Glomerular endothelial cell (primary cell): ENCODE measurements around the gene RNU6-9. TPM values are rescaled to one million over a fixed set of nuclear protein-coding genes. Genes with fewer than 3 reads are reported as not detected.

Experiments used
- DNase-seq: peaks from one replicate; pipeline ENCODE4 v3.0.0-alpha.2; 2011; ENCODE audit warnings: low read depth, low spot score; ENCODE audit errors: extremely low read depth
- total RNA-seq: library from RNA; depleted of rRNA; stranded (reverse); fragments of >200 nt; gene quantifications from 2 replicates; pipeline ENCODE4 v1.2.3, GENCODE V29; 2015

The RNU6-9 gene
- total RNA-seq, 1 donor from 2014 or later = not detected

- DNase-seq = no peak
Observed at GRCh38 chr19:861141-861755, 32.0 kb upstream of the RNU6-9 start.

- no peak for DNase-seq
Observed at GRCh38 chr19:861756-862580, 31.3 kb upstream of the RNU6-9 start.

GRCh38 chr19:862581-863314 lies 30.5 kb upstream of the RNU6-9 start:
- no peak for DNase-seq

- no peak for DNase-seq
Observed at GRCh38 chr19:863315-863620, 30.0 kb upstream of the RNU6-9 start.

DNA sequence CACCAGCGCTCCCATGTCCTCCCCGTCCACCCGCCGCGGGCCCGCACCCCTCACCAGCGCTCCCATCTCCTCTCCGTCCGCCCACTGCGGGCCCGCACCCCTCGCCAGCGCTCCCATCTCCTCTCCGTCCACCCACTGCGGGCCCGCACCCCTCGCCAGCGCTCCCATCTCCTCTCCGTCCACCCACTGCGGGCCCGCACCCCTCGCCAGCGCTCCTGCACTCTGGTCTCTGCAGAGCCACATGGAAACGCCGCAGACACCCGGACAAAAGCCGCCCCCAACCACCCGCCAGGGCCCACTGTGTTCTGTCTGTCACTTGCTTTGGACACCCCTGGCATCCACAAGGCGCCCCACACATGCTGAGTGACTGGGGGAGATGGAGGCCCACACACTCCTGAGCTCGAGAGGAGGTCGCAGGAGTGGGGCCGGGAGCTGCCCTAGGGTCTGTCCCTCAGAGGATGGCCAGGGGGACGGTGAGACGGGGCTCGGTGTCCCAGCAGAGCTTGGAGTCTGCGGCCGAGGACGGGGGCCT lies 26.4 kb upstream of the RNU6-9 start:
- no peak for DNase-seq

GRCh38 chr19:867301-867793 lies 25.9 kb upstream of the RNU6-9 start:
- DNase-seq = no peak

GRCh38 chr19:867855-868457 lies 25.3 kb upstream of the RNU6-9 start:
- DNase-seq = no peak

GRCh38 chr19:868458-869244 lies 24.6 kb upstream of the RNU6-9 start:
- DNase-seq = no peak

GRCh38 chr19:869245-870177 lies 23.8 kb upstream of the RNU6-9 start:
- DNase-seq = peak; percentile 42

- DNase-seq = no peak
Observed at GRCh38 chr19:870314-870713, 23.0 kb upstream of the RNU6-9 start.

GRCh38 chr19:870963-871401 lies 22.3 kb upstream of the RNU6-9 start:
- no peak for DNase-seq

GRCh38 chr19:871446-872265 lies 21.6 kb upstream of the RNU6-9 start:
- DNase-seq = no peak

- DNase-seq = no peak
Observed at GRCh38 chr19:872266-872951, 20.9 kb upstream of the RNU6-9 start.

DNA sequence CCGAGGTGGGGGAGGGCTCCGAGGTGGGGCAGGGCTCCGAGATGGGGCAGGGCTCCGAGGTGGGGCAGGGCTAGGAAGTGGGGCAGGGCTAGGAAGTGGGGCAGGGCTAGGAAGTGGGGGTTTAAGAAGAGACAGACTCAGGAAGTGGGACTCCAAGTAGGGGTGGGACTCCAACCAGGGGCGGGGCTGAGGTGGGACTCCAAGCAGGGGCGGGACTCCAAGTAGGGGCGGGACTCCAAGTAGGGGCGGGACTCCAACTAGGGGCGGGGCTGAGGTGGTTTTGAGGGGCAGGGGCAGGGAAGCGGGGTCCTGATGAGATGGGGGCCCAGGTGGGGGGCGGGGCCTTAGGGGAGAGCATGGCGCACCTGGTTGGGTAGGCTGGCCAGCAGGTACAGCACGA lies 20.2 kb upstream of the RNU6-9 start:
- no peak for DNase-seq

- DNase-seq = no peak
Observed at GRCh38 chr19:873561-874041, 19.7 kb upstream of the RNU6-9 start.

DNA sequence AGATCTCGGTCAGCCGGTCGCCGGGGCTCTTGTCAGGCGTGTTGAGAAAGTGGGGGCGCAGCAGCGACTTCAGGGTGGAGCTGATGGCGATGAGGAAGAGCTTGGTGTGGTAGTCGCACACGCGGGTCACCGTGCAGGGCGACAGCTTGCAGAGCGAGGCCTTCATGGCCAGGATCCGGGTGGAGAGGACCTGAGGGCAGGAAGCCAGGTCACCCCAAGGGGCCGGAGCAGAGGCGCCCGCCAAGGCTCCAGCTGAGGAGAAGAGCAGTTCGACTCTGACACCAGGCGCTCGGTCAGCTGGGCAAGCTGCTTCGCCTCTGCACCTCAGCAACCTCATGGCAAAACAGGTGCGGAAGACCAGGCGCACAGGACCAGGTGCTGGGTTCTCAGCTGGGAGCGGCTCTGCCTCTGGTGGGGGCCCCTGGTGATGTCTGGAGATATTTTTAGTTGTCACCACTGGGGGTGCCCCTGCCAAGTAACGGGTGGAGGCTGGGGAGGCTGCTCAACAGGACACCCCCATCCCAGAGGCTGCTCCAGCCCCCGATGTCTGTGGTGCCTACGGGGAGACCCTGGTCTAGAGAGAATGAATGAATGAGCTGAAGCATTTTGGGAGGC lies 17.9 kb upstream of the RNU6-9 start:
- DNase-seq = no peak

DNA sequence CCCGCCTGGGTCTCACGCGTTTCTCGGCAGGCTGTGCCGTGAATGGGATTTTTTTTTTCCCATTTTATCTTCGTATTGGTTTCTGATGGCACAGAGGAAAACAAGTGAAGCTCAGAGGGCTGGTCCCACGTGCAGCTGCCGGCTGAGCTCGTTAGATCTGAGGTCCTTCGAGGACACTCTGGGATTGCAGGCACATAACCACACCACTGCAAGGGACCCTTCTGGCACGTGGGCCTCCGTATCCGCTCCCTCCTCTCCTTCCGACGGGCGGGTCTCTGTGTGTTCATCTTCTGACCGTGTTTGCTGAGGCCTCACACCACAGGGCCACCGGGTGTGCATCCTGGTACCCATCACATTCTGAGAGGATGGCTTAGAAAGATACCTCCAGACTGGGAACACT lies 17.2 kb upstream of the RNU6-9 start:
- DNase-seq = no peak
